ENCODE results near the gene PARVB.

DNA sequence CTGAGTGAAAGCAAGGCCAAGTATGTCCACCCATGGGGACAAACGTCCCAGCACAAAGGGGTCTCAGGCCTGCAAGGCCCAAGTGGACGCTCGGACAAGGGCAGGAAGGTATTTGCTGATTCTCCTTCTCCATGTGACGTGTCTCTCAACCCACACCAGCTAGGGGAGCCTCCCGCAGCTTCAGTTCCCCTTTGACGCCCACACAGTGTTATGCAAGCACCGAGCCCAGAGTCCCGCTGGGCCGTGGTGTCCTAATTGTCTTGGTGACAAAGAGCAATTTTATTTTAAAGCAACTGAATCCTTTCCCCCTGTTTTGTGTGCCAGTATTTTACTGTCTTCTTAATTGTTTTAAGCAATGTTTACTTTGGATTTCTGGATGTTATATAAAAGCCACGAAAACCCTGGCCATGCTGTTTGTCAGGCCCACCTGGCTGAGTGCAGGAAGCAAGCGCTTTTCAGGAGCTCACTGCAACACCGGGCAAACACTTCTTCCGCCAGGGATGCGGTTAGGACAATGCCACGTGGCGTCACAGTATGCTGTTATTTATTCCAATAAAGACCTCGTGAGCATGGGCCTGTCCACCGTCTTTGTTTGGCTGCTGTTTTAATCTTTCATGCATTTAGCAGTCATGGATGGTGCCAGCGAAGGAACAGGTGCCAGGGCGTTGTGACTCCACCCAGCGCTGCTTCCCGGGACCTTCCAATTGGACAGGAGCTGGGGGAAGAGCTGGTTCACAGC lies 148.4 kb downstream of the PARVB start:
- TF ChIP-seq, protein P1, sequence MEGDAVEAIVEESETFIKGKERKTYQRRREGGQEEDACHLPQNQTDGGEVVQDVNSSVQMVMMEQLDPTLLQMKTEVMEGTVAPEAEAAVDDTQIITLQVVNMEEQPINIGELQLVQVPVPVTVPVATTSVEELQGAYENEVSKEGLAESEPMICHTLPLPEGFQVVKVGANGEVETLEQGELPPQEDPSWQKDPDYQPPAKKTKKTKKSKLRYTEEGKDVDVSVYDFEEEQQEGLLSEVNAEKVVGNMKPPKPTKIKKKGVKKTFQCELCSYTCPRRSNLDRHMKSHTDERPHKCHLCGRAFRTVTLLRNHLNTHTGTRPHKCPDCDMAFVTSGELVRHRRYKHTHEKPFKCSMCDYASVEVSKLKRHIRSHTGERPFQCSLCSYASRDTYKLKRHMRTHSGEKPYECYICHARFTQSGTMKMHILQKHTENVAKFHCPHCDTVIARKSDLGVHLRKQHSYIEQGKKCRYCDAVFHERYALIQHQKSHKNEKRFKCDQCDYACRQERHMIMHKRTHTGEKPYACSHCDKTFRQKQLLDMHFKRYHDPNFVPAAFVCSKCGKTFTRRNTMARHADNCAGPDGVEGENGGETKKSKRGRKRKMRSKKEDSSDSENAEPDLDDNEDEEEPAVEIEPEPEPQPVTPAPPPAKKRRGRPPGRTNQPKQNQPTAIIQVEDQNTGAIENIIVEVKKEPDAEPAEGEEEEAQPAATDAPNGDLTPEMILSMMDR (conservative IDR thresholded peaks at IDR 0.05; ENCODE audit: low read depth, low read length): no peak
- TF ChIP-seq EZH2phosphoT487 (IDR thresholded peaks at IDR 0.05; ENCODE audit: borderline replicate concordance, low read length): no peak

All from PC-3 (cell line).